Peyer's patch (tissue), 4 donors: ENCODE results near the gene L3MBTL4.

Source experiments
- CTCF ChIP-seq, 6 experiments: fragments of 450-650 bp in 4 of 6; fragments of 200-600 bp in 2 of 6; sonication (generic) in 1 of 6; IDR thresholded peaks; one replicate each; pipeline ENCODE4 v1.5.1; 2017 to 2019; ENCODE audit warnings: antibody characterized with exemption in 6 of 6, mild to moderate bottlenecking in 3 of 6, moderate library complexity in 1 of 6
- POLR2A ChIP-seq, 2 donors: fragments of 450-650 bp; IDR thresholded peaks; one replicate each; pipeline ENCODE4 v1.5.1; 2017; ENCODE audit warnings: antibody characterized with exemption in 2 of 2, mild to moderate bottlenecking in 2 of 2, moderate library complexity in 2 of 2

GRCh38 chr18:6257950-6258349 is 156.8 kb downstream of the L3MBTL4 start:
- TF ChIP-seq CTCF (IDR thresholded peaks at IDR 0.05) (no peak), POLR2A (IDR thresholded peaks at IDR 0.05) (no peak)
